ENCODE measurements around the gene COMMD2. TPM values are rescaled to one million over a fixed set of nuclear protein-coding genes. Genes with fewer than 3 reads are reported as not detected.

COMMD2 gene
- total RNA-seq, 3 donors from 2014 or later (not counting 1 experiment from before 2014, with no cell fraction given): 39.9 to 42.9 (median 40.0) TPM

DNA sequence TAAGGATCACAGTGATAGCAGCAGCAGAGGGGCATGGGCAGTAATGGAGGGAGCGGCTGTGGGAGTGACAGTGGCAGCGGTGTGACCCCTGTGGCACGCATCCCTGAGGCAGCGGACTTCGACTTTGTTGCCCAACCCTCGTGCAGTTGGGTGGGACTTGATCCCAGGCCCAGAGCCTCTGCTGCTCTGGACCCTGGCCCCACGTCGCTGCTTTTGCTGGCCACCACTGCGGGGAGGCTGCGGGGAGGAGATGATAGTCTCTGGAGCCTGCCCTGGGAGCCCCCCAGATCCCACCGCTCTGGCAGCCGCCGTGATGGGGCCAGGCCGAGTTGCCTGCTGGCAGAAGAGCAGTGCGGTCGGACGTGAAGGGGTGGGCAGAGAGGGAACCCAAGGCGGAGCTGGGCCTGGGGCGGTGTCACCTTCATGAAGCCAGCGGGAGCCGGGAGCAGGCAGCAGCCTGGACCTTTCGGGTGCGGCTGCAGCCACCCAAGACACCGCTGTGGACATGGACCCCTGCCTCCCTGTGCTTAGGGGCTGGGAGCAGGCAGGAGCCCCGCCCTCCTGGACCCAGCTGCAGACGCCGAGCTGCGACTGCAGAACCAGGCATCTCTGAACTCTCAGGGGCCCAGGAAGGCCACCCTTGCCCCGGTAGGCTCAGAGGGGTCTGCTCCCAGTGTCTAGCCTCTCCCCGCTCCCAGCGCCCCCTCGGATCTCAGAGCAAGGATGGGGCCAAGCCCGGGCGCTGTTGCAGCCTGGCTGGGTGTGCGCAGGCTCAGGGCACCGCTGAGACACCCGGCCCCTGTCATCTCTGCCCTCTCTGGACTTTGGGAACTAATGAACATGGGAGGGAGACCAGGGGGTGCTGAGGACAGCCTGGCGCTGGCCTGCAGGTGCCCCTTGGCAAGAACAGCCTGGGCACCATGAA is 38.3 kb downstream of the COMMD2 start:
- Histone ChIP-seq H3K4me3 (ENCODE audit: low read length) (no peak overlapping the region), H3K9me3 (ENCODE audit: control insufficient read depth, insufficient read depth, low read length) (no peaks in the 10 kb centered on the region), H3K27me3 (ENCODE audit: control insufficient read depth, insufficient read depth, low read length) (no peaks in the 10 kb centered on the region), H3K4me1 (ENCODE audit: control insufficient read depth, insufficient read depth, low read length) (no peaks in the 10 kb centered on the region), H3K36me3 (ENCODE audit: control insufficient read depth, insufficient read depth, low read length) (no peaks in the 10 kb centered on the region), H3K27ac (ENCODE audit: low read length) (no peak overlapping the region)
- ATAC-seq: no peak
- H3K36me3 Mint-ChIP-seq: no peaks in the 10 kb centered on the region
- WGBS (ENCODE audit: insufficient coverage): 95% methylated on average over 38 of the region's 38 CpGs
- intact Hi-C loops (cut with micrococcal nuclease): no loop called here
- no peak overlapping the region for H3K4me3 Mint-ChIP-seq
- no peaks in the 10 kb centered on the region for H3K4me1 Mint-ChIP-seq
- H3K9me3 Mint-ChIP-seq: no peaks in the 10 kb centered on the region
- TF ChIP-seq CTCF (IDR thresholded peaks at IDR 0.05): no peak
- H3K27me3 Mint-ChIP-seq (ENCODE audit: low read depth in 2 of 2): peaks cover 0 to 3% of the 10 kb centered on the region in 2 donors
- H3K27ac Mint-ChIP-seq: no peak overlapping the region
- DNase-seq: no peak

- no peak overlapping the region for H3K4me3 Mint-ChIP-seq
- no peak for ATAC-seq
- Histone ChIP-seq H3K36me3 (ENCODE audit: control insufficient read depth, insufficient read depth, low read length) (no peaks in the 10 kb centered on the region), H3K4me3 (ENCODE audit: low read length) (no peak overlapping the region), H3K27ac (ENCODE audit: low read length) (no peak overlapping the region), H3K4me1 (ENCODE audit: control insufficient read depth, insufficient read depth, low read length) (no peaks in the 10 kb centered on the region), H3K9me3 (ENCODE audit: control insufficient read depth, insufficient read depth, low read length) (no peaks in the 10 kb centered on the region), H3K27me3 (ENCODE audit: control insufficient read depth, insufficient read depth, low read length) (no peaks in the 10 kb centered on the region)
- H3K9me3 Mint-ChIP-seq: no peaks in the 10 kb centered on the region
- intact Hi-C loops (cut with micrococcal nuclease): no loop called here
- H3K4me1 Mint-ChIP-seq: no peaks in the 10 kb centered on the region
- DNase-seq: no peak
- no peak for TF ChIP-seq CTCF (IDR thresholded peaks at IDR 0.05)
- H3K27ac Mint-ChIP-seq: no peak overlapping the region
- peaks cover 0 to 3% of the 10 kb centered on the region in 2 donors for H3K27me3 Mint-ChIP-seq (ENCODE audit: low read depth in 2 of 2)
- 93% methylated on average over 3 of the region's 3 CpGs for WGBS (ENCODE audit: insufficient coverage)
- no peaks in the 10 kb centered on the region for H3K36me3 Mint-ChIP-seq
Measured at GRCh38 chr3:149706905-149707304, 45.4 kb downstream of the COMMD2 start.

GRCh38 chr3:149705416-149705815 is 46.9 kb downstream of the COMMD2 start:
- Histone ChIP-seq H3K9me3 (ENCODE audit: control insufficient read depth, insufficient read depth, low read length) (no peaks in the 10 kb centered on the region), H3K27ac (ENCODE audit: low read length) (no peak overlapping the region), H3K4me3 (ENCODE audit: low read length) (no peak overlapping the region), H3K4me1 (ENCODE audit: control insufficient read depth, insufficient read depth, low read length) (no peaks in the 10 kb centered on the region), H3K27me3 (ENCODE audit: control insufficient read depth, insufficient read depth, low read length) (no peaks in the 10 kb centered on the region), H3K36me3 (ENCODE audit: control insufficient read depth, insufficient read depth, low read length) (no peaks in the 10 kb centered on the region)
- no peak overlapping the region for H3K27ac Mint-ChIP-seq
- intact Hi-C loops (cut with micrococcal nuclease): no loop called here
- no peaks in the 10 kb centered on the region for H3K36me3 Mint-ChIP-seq
- no peaks in the 10 kb centered on the region for H3K27me3 Mint-ChIP-seq (ENCODE audit: low read depth in 2 of 2)
- ATAC-seq (no peak), DNase-seq (no peak)
- H3K9me3 Mint-ChIP-seq: no peaks in the 10 kb centered on the region
- H3K4me3 Mint-ChIP-seq: no peak overlapping the region
- no peak for TF ChIP-seq CTCF (IDR thresholded peaks at IDR 0.05)
- H3K4me1 Mint-ChIP-seq: no peaks in the 10 kb centered on the region
